Brain microvascular endothelial cell (primary cell): Measurements from ENCODE around the gene MYLK2.

Source experiments
- DNase-seq: peaks from one replicate; pipeline ENCODE4 v3.0.0-alpha.2; 2020
- H3K27ac ChIP-seq: fragments of 250-450 bp; sonication (Bioruptor Pico); 2 replicates; pipeline ENCODE4 v1.5.1; 2020; ENCODE audit warnings: mild to moderate bottlenecking, moderate library complexity
- H3K27me3 ChIP-seq: fragments of 250-450 bp; sonication (Bioruptor Pico); replicated peaks from 2 replicates; pipeline ENCODE4 v1.5.1; 2020; ENCODE audit warnings: mild to moderate bottlenecking
- H3K36me3 ChIP-seq: fragments of 250-450 bp; sonication (Bioruptor Pico); replicated peaks from 2 replicates; pipeline ENCODE4 v1.5.1; 2020; ENCODE audit warnings: mild to moderate bottlenecking
- H3K4me3 ChIP-seq: 2 replicates; pipeline ENCODE4 v1.5.1; 2011; ENCODE audit warnings: low read depth, mild to moderate bottlenecking, control low read depth, low read length, moderate library complexity
- CTCF ChIP-seq: IDR thresholded peaks from 2 replicates; pipeline ENCODE4 v1.5.1; 2011; ENCODE audit warnings: low read depth, mild to moderate bottlenecking, moderate library complexity, low read length, control low read depth, inconsistent platforms; ENCODE audit errors: missing control alignments
- in situ Hi-C: cut with HindIII; loops from 2 replicates; pipeline ENCODE4 v1.10.0; 2017; ENCODE audit warnings: low sequenced_read_pairs, low pct_ligation_motif_present

Gene MYLK2

GRCh38 chr20:31861385-31862156 lies 42.4 kb downstream of the MYLK2 start:
- Histone ChIP-seq H3K4me3 (peak overlapping the region; percentile 44), H3K36me3 (no peaks in the 10 kb centered on the region), H3K27me3 (peaks cover 11% of the 10 kb centered on the region), H3K27ac (no peak overlapping the region)
- in situ Hi-C loops, result no loop called here
- TF ChIP-seq CTCF, result no peak
- no peak for DNase-seq

- no peak overlapping the region for H3K4me3 ChIP-seq
Measured at GRCh38 chr20:31862157-31862470, 43.0 kb downstream of the MYLK2 start.

GRCh38 chr20:31862506-31862905 lies 43.4 kb downstream of the MYLK2 start:
- DNase-seq, result no peak
- H3K36me3 ChIP-seq, result no peaks in the 10 kb centered on the region
- in situ Hi-C loops, result no loop called here
- H3K27me3 ChIP-seq, result peaks cover 11% of the 10 kb centered on the region
- H3K4me3 ChIP-seq, result no peak overlapping the region
- H3K27ac ChIP-seq, result no peak overlapping the region
- TF ChIP-seq CTCF, result no peak

More at GRCh38 chr20:31862157-31862470, 43.0 kb downstream of the MYLK2 start:
- in situ Hi-C loops, result no loop called here
- H3K27me3 ChIP-seq, result peaks cover 11% of the 10 kb centered on the region
- TF ChIP-seq CTCF, result no peak
- no peaks in the 10 kb centered on the region for H3K36me3 ChIP-seq
- DNase-seq, result no peak
- H3K27ac ChIP-seq, result no peak overlapping the region

- Histone ChIP-seq H3K4me3 (no peak overlapping the region), H3K27ac (no peak overlapping the region), H3K36me3 (no peaks in the 10 kb centered on the region), H3K27me3 (peaks cover 9% of the 10 kb centered on the region)
- no peak for TF ChIP-seq CTCF
- in situ Hi-C loops, result no loop called here
- no peak for DNase-seq
Measured at GRCh38 chr20:31863296-31864085, 44.3 kb downstream of the MYLK2 start.

GRCh38 chr20:31864521-31865400 lies 45.6 kb downstream of the MYLK2 start:
- in situ Hi-C loops, result no loop called here
- no peak for TF ChIP-seq CTCF

More at GRCh38 chr20:31864521-31865400, 45.6 kb downstream of the MYLK2 start:
- no peak for DNase-seq
- Histone ChIP-seq H3K27me3 (peaks cover 10% of the 10 kb centered on the region), H3K27ac (no peak overlapping the region), H3K36me3 (no peaks in the 10 kb centered on the region), H3K4me3 (no peak overlapping the region)
